ENCODE results near the gene CRYL1.

- TF ChIP-seq SIN3A (IDR thresholded peaks at IDR 0.05; ENCODE audit: borderline replicate concordance, insufficient read depth, low read length) (no peak), POLR2AphosphoS5 (IDR thresholded peaks at IDR 0.05; ENCODE audit: low read depth, low read length) (no peak), TAF1 (IDR thresholded peaks at IDR 0.05; ENCODE audit: borderline replicate concordance, insufficient read depth, low read length) (no peak)
Observed at GRCh38 chr13:20573186-20573585, 47.5 kb upstream of the CRYL1 start.
